OCI-M2 (cell line): ENCODE results near the gene ECI1.
"Not testable (repeated sequence)": the region's sequence is repeated elsewhere in the genome, so short reads cannot be mapped to it uniquely, and the experiment has no call there.

Experiments
- DNase-seq: peaks from one replicate; lab custom pipeline; 2025; ENCODE audit not compliant: unreplicated experiment; lab: John Stamatoyannopoulos, UW

ECI1 gene

GRCh38 chr16:2211923-2212347 is 39.5 kb downstream of the ECI1 start:
- no peak for DNase-seq

DNA sequence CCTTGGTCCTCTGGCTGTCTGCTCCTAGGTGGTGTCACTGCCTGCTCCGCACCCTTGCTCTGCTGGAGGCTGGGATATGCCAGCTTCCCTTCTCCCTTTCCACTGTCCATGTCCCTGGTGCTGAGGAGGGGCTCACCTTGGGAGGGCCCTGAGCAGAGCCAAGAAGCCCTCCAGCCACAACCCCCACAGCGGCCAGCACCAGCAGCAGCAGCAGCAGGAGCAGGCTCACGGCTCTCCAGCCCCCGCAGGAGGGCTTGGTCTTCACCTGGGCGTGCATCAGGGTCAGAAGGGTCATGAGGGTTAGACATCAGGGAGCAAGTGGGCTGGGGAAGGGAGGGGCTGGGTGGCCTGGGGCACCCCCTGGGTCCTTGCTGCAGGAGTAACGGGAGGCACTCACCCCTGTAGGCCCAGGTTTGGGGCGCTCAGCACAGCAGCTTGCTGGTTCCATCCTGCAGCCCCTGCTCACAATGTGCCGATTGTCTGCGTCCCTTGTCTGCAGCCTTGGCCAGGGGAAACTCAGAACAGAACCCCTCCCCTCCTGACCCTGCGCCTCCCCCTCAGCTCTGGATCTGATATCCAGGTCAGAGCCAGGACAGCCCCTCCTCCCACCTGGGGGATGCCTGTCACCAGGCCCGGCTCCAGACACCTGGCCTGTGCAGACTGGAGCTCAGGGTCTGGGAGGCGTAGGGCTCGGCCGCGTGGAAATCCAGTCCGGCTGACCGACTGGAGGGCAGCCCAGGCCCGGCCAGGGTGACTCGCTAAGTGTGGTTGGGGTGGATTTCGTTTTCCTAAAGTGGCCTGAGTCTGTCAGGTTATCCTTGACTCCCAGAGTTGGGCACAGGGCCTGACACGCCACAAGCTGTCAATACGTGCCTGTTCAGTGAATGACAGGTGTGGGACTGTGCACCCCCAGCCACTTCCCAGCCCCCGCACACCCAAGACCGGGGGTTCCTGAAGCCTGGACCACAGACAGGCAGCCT is 40.7 kb downstream of the ECI1 start, which contains the start of gene BRICD5:
TSS of gene BRICD5 (minus strand) at position 478 of the 980 bp plus-strand sequence. CDS start at position 448, 30 bp downstream.
- DNase-seq = no peak

DNA sequence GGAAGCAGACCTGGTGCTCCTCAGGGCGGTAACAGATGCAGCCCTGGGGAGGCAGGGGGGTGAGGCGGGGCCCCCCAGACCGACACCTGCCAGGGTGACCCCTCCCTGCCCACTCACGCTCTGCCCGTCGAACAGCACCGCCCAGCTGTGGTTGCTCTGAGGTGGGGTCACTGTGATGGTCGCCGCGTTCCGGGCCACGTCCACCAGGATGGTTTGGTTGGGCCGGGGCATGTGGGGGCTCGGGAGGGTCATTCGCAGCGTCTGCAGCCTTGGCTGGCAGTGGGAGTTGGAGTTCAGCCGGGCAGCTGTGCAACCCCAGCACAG is 41.4 kb downstream of the ECI1 start:
- no peak for DNase-seq

GRCh38 chr16:2209258-2210008 is 42.0 kb downstream of the ECI1 start:
- no peak for DNase-seq

DNA sequence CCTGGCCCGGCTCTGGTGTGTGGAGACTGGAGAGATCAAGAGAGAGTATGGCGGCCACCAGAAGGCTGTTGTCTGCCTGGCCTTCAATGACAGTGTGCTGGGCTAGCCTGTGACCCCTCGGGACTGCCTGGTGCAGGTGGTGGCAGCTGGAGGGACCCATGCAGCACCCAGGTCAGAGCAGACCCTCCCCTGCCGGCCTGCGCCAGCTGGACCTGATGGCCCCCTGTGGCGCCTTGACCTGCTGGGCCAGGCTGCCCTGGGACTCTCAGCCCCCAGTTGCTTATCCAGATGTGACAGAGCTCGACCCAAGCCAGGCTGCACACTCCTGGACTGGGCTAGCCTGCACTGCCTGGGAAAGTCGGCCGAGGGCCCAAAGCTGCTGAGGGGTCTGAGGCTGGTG is 42.6 kb downstream of the ECI1 start:
- no peak for DNase-seq

GRCh38 chr16:2208308-2208707 is 43.1 kb downstream of the ECI1 start:
- DNase-seq = no peak

DNA sequence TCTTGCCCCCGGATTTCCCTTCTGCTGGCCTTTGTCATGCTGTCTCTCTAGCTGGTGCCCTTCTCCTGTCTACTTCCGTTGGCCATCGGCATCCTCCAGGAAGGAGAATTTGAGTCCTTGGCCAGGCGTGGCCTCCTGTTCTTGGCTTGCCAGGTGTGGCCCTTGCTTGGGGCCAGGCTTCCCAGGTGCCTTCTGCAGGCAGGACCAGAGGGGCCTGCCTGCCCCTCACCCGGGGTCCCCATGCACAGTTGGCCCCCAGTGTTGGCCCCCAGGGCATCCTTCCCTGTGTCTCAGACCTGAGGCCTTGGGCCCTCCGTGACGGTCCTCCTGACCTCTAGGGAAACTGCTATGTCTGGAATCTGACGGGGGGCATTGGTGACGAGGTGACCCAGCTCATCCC is 43.5 kb downstream of the ECI1 start:
- no peak for DNase-seq

GRCh38 chr16:2206780-2207433 is 44.5 kb downstream of the ECI1 start:
- DNase-seq = no peak

- DNase-seq = no peak
These were observed 45.0 kb downstream of the ECI1 start for GRCh38 chr16:2206420-2206779.

- DNase-seq = no peak
These were observed 45.4 kb downstream of the ECI1 start for GRCh38 chr16:2205967-2206313.

DNA sequence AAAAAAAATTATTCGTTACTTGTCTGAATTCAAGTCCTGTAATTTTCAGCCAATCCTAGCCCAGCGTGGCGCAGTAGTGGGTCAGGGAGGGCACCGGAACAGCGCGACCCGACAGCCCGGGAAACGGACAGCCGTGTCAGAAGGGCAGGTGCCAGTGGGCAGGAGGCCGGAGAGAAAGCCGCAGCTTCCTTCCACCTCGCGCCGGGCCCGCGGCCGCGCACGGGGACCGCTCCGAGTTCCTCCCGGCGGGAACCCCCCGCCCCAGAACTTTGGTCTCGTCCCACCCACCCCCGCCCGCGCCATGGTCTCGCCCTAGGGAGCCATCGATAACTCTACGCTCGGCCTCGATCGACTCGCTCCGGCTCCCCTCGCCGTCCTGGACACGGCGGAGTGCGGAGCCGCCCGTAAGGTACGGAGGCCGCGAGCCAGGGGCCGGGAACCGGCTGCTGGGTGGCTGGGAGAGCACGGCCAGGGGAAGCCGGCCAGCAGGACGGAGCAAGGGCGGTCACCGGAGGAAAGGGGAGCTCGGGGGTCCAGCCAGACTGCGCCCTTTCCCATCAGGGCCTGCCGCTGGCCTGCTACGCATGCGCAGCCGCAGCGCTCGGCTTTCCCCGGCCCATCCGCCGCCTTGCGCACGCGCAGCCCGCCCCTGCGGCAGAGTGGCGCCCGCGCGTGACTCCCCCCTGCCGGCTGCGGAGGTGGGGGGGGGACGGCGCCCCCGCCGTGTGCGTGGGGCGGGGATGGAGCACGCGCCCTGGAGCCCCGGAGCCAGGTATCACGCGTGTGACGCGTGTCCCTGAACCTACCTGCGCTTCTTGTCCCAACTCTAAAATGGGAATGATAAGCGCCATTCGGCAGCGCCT is 46.1 kb downstream of the ECI1 start, which contains the start of gene MLST8:
TSS of gene MLST8 (plus strand) at position 351 of the 863 bp plus-strand sequence. CDS start 632 bp downstream, outside the sequence.
- DNase-seq = no peak

GRCh38 chr16:2204416-2205103 is 46.8 kb downstream of the ECI1 start:
- DNase-seq = no peak

DNA sequence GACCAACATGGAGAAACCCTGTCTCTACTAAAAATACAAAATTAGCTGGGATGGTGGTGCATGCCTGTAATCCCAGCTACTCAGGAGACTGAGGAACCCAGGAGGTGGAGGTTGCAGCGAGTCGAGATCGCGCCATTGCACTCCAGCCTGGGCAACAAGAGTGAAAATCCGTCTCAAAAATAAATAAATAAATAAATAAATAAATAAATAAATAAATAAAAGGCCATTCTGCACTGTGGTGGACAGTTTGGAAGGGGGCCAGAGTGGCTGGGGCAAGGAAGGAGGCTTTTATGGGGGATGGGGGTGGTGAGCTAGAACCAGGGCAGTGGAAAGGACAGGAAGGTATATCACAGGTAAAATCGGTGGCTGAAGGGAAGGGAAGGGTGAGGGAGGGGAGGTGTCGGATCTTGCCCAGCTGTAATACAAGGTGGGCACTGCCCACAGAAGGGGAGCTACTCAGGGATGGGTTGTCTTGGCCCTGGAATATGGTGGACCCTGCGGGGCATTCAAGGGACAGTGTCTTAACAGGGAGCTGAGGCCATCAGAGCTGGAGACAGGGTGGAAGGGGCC is 48.2 kb downstream of the ECI1 start:
- not testable (repeated sequence) for DNase-seq

GRCh38 chr16:2200313-2200712 is 51.1 kb downstream of the ECI1 start:
- DNase-seq = no peak

DNA sequence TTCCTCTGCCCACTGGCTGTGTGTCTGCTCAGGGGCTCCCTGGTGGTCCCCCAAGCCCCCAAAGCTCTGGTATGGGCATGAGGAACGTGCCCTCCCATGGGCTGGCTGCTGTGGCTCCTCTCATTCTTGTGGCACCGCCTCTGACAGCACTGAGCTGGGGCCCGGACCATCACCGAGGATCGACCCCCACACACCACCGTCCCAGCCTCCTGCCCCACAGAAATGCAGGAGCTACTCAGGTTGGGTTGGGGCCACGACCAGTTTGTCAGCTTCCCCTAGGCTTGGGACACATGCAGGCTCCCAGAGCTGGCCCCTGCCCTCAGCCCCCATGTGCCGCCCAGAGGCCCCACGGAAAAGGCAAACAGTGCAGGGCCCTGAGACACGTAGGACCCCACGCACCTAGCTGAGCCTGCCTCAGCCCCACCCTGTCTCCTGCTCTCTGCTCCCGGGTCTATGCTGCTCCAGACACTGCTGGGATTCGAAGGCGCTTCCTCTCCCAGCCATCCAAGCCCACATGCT is 51.7 kb downstream of the ECI1 start:
- DNase-seq = no peak

- no peak for DNase-seq
These were observed 52.3 kb downstream of the ECI1 start for GRCh38 chr16:2199095-2199494.

GRCh38 chr16:2198283-2198682 is 53.1 kb downstream of the ECI1 start:
- no peak for DNase-seq

DNA sequence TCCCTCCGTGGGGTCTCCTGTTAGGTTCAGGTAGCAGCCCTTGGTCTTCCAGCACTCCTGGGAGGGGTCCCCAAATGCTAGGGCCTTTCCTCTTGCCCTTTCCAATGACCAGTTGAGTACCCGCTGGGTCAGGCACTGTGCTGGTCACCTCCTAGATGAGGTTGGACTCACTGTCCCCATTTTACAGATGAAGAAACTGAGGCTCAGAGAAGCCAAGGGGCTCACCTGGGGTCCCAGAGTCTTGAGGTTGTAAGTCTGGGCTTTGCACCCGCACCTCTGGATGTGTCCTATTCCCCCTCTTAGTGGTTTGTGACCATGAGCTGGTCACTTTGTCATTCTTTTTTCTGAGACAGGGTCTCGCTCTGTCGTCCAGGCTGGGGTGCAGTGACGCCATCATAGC is 53.6 kb downstream of the ECI1 start:
- DNase-seq = no peak

GRCh38 chr16:2196981-2197511 is 54.3 kb downstream of the ECI1 start:
- no peak for DNase-seq
